ENCODE measurements around the gene TRAPPC10. TPM values are rescaled to one million over a fixed set of nuclear protein-coding genes. Genes with fewer than 3 reads are reported as not detected.

TRAPPC10 gene
- total RNA-seq, 1 experiment from 2014 or later = 32.9 TPM

DNA sequence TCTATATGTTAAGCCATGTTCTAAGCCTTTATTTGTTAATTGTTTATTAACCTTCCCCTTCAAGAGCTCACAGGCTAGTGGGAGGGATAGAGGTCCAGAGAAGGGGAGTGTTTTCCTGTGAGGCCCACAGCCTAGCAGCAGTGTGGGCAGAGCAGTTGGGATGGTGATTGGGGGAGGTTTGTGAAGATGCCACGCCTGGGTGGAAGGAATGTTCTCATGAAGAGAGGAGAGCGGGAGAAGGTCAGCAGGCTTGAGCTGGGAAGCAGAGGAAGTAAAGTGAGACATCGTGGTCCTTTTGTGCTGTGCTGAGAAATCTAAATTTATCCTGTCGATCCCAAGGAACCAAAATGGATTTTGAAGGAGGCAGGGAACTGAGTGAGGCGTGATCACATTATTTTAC is 42.6 kb downstream of the TRAPPC10 start:
- H3K79me1 ChIP-seq (ENCODE audit: insufficient read depth, low read depth, low read length, poor library complexity, severe bottlenecking) = no peaks in the 10 kb centered on the region
- no peak overlapping the region for H2BK12ac ChIP-seq (ENCODE audit: insufficient read length, low read depth, low read length)
- Mint-ChIP-seq H3K9me3 (no peaks in the 10 kb centered on the region), H3K4me3 (no peak overlapping the region), H3K27me3 (ENCODE audit: low read depth) (no peaks in the 10 kb centered on the region), H3K4me1 (no peaks in the 10 kb centered on the region), H3K36me3 (ENCODE audit: insufficient read depth in 1 of 3, low read depth in 3 of 3) (peaks cover 9 to 41% (median 32%) of the 10 kb centered on the region in 3 experiments; a peak in 6 of 7 replicates), H3K27ac (peak overlapping the region; percentile 24 to 93 (median 32); a peak in 5 of 7 replicates)
- H3K9me3 ChIP-seq (ENCODE audit: control insufficient read depth, low read depth, low read length) = no peaks in the 10 kb centered on the region
- no peak overlapping the region for H3T11ph ChIP-seq (ENCODE audit: low read length)
- no CpG with 5 or more reads among the region's 5 CpGs for WGBS (ENCODE audit: extremely low coverage, insufficient read length, low lambda C conversion rate)
- no peak overlapping the region for H4K91ac ChIP-seq (ENCODE audit: insufficient read length, low read depth, low read length)
- no peak for DNase-seq
- no peak overlapping the region for H3K27ac ChIP-seq (ENCODE audit: insufficient read length, low read depth, low read length)
- H2BK120ac ChIP-seq (ENCODE audit: low read depth, low read length, poor library complexity, severe bottlenecking) = no peak overlapping the region
- no peaks in the 10 kb centered on the region for H3K23me2 ChIP-seq (ENCODE audit: insufficient read length, low read depth, low read length, poor library complexity, severe bottlenecking)
- H3K4me2 ChIP-seq (ENCODE audit: insufficient read depth, insufficient read length, low read length) = no peak overlapping the region
- no peak overlapping the region for H2BK20ac ChIP-seq (ENCODE audit: low read depth, low read length, poor library complexity, severe bottlenecking)
- H3K18ac ChIP-seq (ENCODE audit: insufficient read length, low read depth, low read length) = no peak overlapping the region
- H3K4ac ChIP-seq (ENCODE audit: low read depth, low read length) = no peak overlapping the region
- no peaks in the 10 kb centered on the region for H4K20me1 ChIP-seq (ENCODE audit: control insufficient read depth, insufficient read depth, insufficient read length)
- no peaks in the 10 kb centered on the region for H3K27me3 ChIP-seq (ENCODE audit: insufficient read depth, low read length)
- H3K9ac ChIP-seq (ENCODE audit: extremely low read depth, insufficient read length, low read length) = no peak overlapping the region
- no peak overlapping the region for H3K56ac ChIP-seq (ENCODE audit: insufficient read length, low read depth, low read length)
- H2BK5ac ChIP-seq (ENCODE audit: insufficient read length, low read length) = no peak overlapping the region
- H3K79me2 ChIP-seq (ENCODE audit: insufficient read depth, low read length) = peaks cover 1% of the 10 kb centered on the region; the same call in 1 of the 2 replicates
- H4K8ac ChIP-seq (replicated peaks; ENCODE audit: insufficient read length, low read depth, low read length) = no peak overlapping the region
- H4K5ac ChIP-seq (ENCODE audit: insufficient read length, low read depth, low read length) = no peak overlapping the region
- H2BK15ac ChIP-seq (ENCODE audit: low read depth, low read length) = no peak overlapping the region
- no peak overlapping the region for H3K14ac ChIP-seq (ENCODE audit: insufficient read depth, low read length)
- H2AK5ac ChIP-seq (ENCODE audit: insufficient read length, low read length) = no peak overlapping the region
- H3K4me1 ChIP-seq (ENCODE audit: insufficient read depth, low read length) = no peaks in the 10 kb centered on the region
- TF ChIP-seq, protein P1, sequence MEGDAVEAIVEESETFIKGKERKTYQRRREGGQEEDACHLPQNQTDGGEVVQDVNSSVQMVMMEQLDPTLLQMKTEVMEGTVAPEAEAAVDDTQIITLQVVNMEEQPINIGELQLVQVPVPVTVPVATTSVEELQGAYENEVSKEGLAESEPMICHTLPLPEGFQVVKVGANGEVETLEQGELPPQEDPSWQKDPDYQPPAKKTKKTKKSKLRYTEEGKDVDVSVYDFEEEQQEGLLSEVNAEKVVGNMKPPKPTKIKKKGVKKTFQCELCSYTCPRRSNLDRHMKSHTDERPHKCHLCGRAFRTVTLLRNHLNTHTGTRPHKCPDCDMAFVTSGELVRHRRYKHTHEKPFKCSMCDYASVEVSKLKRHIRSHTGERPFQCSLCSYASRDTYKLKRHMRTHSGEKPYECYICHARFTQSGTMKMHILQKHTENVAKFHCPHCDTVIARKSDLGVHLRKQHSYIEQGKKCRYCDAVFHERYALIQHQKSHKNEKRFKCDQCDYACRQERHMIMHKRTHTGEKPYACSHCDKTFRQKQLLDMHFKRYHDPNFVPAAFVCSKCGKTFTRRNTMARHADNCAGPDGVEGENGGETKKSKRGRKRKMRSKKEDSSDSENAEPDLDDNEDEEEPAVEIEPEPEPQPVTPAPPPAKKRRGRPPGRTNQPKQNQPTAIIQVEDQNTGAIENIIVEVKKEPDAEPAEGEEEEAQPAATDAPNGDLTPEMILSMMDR (conservative IDR thresholded peaks at IDR 0.05) = no peak
- H2AFZ ChIP-seq (ENCODE audit: low read length) = no peak overlapping the region
- no peak overlapping the region for H3K23ac ChIP-seq (ENCODE audit: insufficient read length, low read depth, low read length)

Measured in H9 (cell line).